ENCODE data around the gene P3H1.

DNA sequence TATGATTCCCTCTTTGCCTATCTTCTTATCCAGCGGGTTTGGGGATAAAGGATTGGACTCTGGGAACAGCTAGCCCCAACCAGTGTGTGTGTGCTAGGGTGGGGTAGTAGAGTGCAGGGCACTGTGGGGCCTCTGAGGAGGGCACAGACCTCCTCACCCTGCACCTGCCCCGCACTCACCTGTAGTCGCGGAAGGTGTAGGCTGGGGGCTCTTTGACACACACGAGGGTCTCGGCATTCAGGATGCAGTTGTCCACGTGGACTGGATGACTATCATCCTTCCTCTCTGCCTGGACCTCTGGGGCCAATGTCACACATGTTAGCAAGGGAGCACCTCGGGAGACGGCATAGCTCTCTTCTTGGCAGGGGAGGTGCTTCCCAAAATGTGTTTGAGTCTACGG, 18.8 kb downstream of the P3H1 start:
- TF ChIP-seq, protein P1, sequence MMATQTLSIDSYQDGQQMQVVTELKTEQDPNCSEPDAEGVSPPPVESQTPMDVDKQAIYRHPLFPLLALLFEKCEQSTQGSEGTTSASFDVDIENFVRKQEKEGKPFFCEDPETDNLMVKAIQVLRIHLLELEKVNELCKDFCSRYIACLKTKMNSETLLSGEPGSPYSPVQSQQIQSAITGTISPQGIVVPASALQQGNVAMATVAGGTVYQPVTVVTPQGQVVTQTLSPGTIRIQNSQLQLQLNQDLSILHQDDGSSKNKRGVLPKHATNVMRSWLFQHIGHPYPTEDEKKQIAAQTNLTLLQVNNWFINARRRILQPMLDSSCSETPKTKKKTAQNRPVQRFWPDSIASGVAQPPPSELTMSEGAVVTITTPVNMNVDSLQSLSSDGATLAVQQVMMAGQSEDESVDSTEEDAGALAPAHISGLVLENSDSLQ (IDR thresholded peaks at IDR 0.05), result no peak
- TF ChIP-seq ARNT (IDR thresholded peaks at IDR 0.05), result no peak
- TF ChIP-seq SP1 (IDR thresholded peaks at IDR 0.05), result no peak
- no peak for TF ChIP-seq TARDBP (IDR thresholded peaks at IDR 0.05)
- no peak for TF ChIP-seq FOXK2 (IDR thresholded peaks at IDR 0.05)
- no peak for TF ChIP-seq ELF4 (IDR thresholded peaks at IDR 0.05)
- TF ChIP-seq NFRKB (IDR thresholded peaks at IDR 0.05), result no peak
- TF ChIP-seq BHLHE40 (IDR thresholded peaks at IDR 0.05; ENCODE audit: borderline replicate concordance), result no peak
- TF ChIP-seq L3MBTL2 (conservative IDR thresholded peaks at IDR 0.05), result no peak
- TF ChIP-seq FOXM1 (IDR thresholded peaks at IDR 0.05; ENCODE audit: borderline replicate concordance), result no peak
- TF ChIP-seq SUZ12 (IDR thresholded peaks at IDR 0.05), result no peak

Data from HEK293T (cell line).